NCI-H524 treated with DMSO at 0.1 percent for 48 hours (cell line): ENCODE data around the gene RBMX.
"Not testable (repeated sequence)": the region's sequence is repeated elsewhere in the genome, so short reads cannot be mapped to it uniquely, and the experiment has no call there.

Source experiments
- DNase-seq: peaks from one replicate; lab custom pipeline; 2025; lab: John Stamatoyannopoulos, UW

Gene RBMX

GRCh38 chrX:136880452-136881013 lies at the start of gene RBMX:
Gene RBMX (minus strand): TSS chrX:136880725. CDS start chrX:136879427, 1,298 bp downstream.
- peak; percentile 89 for DNase-seq

GRCh38 chrX:136921438-136921837 lies 40.9 kb upstream of the RBMX start:
- DNase-seq, result peak; percentile 34

GRCh38 chrX:136920001-136920400 lies 39.5 kb upstream of the RBMX start:
- DNase-seq, result no peak

- no peak for DNase-seq
Measured at GRCh38 chrX:136916827-136917226, 36.3 kb upstream of the RBMX start.

- DNase-seq, result not testable (repeated sequence)
Measured at GRCh38 chrX:136911661-136912060, 31.1 kb upstream of the RBMX start.

- DNase-seq, result no peak
Measured at GRCh38 chrX:136911253-136911652, 30.7 kb upstream of the RBMX start.

- no peak for DNase-seq
Measured at GRCh38 chrX:136910565-136911035, 30.1 kb upstream of the RBMX start.

GRCh38 chrX:136909706-136910564 lies 29.4 kb upstream of the RBMX start:
- DNase-seq, result peak; percentile 89

GRCh38 chrX:136909119-136909705 lies 28.7 kb upstream of the RBMX start:
- peak; percentile 29 for DNase-seq

GRCh38 chrX:136907621-136908020 lies 27.1 kb upstream of the RBMX start:
- DNase-seq, result no peak

GRCh38 chrX:136906921-136907510 lies 26.5 kb upstream of the RBMX start:
- DNase-seq, result no peak

- not testable (repeated sequence) for DNase-seq
Measured at GRCh38 chrX:136904067-136904466, 23.5 kb upstream of the RBMX start.

- DNase-seq, result not testable (repeated sequence)
Measured at GRCh38 chrX:136900071-136900470, 19.5 kb upstream of the RBMX start.

- DNase-seq, result no peak
Measured at GRCh38 chrX:136899221-136899620, 18.7 kb upstream of the RBMX start.

- peak; percentile 22 for DNase-seq
Measured at GRCh38 chrX:136898752-136899151, 18.2 kb upstream of the RBMX start.

- DNase-seq, result no peak
Measured at GRCh38 chrX:136896121-136896914, 15.8 kb upstream of the RBMX start.

- no peak for DNase-seq
Measured at GRCh38 chrX:136892412-136892811, 11.9 kb upstream of the RBMX start.

- DNase-seq, result not testable (repeated sequence)
Measured at GRCh38 chrX:136890596-136890995, 10.1 kb upstream of the RBMX start.

GRCh38 chrX:136889269-136889668 lies 8.7 kb upstream of the RBMX start:
- no peak for DNase-seq

GRCh38 chrX:136880003-136880451 lies 498 bp downstream of the RBMX start:
- no peak for DNase-seq

GRCh38 chrX:136879001-136879687 lies 1.4 kb downstream of the RBMX start:
- no peak for DNase-seq
